Epidermal melanocyte (primary cell): ENCODE data around the gene DAPK1.

ENCODE experiments used
- DNase-seq: peaks from one replicate; pipeline ENCODE4 v3.0.0; 2011; ENCODE audit warnings: low spot score; ENCODE audit not compliant: insufficient read length

The DAPK1 gene

DNA sequence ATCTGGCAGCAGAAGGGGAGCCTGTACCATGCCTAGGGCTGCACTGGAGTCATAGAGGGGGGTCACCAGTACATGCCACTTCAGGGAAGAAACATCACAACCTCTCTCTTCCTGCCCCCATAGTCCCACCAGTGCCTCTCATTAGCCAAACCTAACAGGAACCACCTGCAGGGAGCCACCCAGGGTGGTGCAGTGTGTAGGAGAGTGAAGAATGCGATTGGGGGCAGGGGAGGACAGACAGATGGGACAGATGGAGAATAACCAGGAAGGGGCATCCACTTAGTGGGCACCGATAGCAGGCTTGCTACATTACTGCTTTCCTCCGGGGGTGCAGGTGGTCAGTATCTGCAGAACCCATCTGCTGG lies 19.2 kb downstream of the DAPK1 start:
- DNase-seq, result no peak

DNA sequence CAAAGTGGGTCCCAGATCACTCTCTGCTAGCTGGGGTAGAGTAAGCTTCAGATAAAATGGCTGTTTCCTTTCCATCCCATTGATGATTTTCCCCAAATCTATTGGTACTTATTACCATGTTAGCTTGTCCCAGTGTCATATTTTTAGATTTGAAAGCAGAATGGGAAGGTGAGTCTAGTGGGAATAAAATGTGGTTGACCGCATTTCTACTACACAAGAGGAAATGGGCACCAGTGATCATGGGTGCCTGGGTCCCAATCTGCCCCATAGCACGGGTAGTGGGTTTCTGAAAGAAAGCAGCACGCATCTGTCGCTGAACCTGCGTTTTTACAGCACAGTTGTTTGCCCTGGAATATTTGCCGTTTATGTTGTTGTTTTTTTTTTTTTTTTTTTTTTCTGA lies 20.1 kb downstream of the DAPK1 start:
- no peak for DNase-seq

DNA sequence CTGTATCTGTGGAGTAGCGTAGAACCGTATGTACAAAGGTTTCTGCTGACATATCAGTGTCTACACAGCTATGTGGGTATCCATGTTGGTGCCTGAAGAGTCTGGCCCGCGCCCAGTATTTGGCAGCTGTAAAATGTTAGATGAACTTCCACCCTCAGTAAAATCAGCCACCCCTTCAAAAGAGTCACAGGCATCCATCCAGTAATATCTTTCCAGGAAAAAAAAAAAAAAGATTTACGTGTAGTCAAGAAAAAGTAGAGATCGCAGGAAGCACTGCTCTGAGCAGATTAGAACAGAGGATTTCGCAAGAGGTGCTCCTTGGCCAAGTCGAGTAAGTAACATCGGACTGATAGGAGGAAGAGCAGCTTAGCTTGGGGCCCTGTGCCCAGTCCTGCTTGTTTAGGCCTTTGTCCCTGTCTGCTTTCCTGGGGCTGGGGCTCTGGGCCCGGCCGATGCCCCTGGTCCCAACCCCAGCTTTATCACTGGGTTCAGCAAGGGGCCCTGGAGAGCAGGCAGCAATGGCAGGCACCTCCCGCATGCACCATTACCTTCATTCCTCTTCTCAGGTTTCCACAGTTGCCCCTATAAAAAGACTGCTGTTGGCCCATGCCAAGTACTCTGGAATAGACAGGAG lies 21.2 kb downstream of the DAPK1 start:
- DNase-seq, result no peak

DNA sequence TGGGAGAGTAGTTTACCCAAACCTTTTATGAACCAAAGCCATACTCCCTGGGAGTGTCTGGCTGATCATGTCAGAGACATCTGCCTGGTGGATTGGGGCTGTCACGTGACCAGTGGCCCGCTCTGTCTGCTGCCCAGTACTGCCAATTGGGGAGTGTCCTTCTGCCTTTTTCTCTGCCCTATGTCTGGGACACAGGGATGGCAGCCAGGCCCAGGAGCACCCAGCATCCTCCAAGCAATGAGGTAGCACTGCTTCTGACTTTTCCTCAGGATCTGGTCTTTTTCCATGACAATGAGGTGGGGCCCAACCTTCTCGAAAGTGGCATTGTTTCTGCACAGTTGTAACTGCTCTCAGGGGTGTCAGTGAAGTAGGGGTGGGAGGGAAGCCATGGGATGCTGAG lies 21.8 kb downstream of the DAPK1 start:
- no peak for DNase-seq

DNA sequence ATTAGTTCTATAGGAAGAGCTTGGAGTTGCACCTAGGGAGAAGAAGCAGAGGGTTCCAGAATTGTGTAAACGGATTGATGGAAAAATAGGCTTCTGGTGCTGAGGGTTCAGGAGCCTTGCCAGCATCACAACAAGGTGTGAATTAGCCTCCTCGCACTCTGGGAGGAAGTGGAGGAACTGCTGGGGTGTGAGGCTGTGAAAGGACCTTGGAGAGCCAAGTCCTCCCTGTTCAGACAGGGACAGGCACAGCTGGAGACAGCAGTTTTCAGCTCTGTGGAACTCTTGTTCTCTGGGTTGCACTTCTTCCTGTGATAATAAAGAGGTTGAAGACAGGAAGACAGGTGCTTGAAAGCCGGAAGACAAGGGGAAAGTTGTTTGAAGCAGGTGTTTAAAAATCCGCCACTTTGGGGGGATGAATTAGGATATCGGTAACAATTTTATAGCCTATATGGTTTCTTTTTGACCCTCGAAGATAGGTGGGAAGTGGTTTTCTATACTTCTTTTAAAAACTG lies 22.6 kb downstream of the DAPK1 start:
- no peak for DNase-seq

DNA sequence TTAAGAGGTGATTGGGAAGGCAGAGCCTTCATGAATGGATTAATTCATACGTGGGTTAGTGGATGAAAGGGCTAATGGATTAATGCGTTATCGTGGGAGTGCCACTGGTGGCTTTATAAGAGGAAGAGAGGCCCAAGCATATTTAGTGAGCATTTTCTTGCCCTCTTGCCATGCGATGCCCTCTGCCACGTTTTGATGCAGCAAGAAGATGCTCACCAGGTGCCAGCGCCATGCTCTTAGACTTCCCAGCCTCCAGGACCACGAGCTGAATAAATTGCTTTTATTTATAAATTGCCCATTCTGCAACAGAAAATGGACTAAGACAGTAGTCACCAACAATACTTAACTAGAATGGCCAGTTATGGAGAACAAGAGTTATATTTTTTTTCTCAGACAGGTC lies 24.2 kb downstream of the DAPK1 start:
- DNase-seq, result no peak

DNA sequence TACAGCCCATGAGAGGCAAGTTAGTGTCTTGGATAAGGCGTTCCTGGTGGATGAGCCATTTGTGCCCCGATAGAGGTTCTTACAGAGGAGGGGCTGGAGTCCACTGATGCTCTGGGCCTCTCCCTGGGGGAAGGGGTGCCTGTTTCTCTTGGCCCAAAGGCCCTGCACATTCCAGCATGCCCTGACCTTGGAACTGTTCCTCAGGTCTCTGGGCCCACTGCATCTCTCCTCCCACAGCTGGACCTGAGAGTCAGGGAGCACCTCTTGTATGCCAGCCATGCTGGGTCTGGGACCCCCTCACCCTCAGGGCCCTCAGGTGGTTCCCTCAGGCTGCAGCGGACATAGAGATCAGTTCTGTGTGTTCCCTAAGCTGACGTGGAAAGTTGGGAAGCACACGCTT lies 26.4 kb downstream of the DAPK1 start:
- DNase-seq, result no peak

DNA sequence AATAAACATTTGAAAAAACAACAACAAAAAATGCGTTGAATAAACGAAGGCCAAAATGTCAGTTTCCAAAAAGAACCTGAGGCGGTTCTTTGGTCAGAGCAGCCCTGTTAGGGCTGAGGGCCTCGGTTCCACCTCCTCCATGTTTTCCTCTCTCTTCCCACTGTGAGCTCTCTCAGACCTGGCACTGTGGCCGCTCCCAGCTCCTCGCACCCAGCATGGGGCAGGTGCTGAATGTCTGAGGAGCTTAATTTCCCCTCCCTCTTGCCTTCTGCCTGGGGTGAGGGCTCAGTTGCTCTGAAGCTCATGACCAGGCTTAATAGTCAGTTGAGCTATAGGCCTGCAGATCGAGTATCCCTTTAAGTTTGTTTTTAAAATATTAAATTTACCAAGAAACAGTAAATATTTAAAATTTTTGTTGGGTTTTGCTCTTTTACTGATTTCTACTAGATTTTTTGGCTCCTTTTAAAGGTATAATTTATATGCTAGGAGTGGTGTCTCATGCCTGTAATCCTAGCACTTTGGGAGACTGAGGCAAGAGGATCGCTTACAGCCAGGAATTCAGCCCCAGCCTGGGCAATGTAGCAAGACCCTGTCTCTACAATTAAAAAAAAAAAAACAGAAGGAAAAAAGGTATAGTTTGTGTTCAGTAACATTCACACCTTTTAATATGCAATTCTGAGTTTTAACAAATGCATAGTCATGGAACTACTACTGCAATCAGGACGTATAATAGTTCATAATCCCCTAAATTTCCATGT lies 28.1 kb downstream of the DAPK1 start:
- no peak for DNase-seq

DNA sequence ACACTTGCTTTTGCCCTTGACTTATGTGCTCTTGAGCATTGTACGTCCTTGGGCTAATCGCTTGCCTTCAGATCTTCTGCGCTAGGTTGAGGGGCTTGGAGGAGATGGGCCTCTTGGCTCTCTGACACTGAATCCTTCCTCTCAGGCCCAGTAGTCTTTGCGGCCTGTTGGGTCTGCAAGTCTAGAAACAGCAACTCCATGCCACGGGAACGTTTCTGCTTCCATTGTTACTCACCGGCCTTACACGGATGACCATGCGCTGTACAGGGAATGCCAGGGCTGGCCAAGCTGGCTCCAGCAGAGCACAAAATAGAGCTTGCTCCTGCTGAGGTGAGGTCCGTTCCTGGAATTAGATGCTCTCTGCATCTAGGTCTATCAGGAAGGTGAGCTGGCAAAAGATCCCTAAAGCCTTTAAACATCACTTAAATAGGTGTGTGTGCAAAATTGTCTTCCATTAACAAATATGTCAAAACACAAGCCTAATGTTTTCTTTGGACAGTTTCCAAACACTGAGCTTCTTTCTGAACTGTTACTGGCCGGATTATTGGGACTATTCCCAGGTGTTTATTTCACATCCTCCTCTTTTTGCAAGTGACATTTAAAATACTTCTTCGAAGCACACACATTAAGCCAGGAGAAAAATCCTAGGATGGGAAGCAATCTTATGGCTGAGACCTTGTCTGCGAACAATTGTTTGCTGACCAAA lies 29.7 kb downstream of the DAPK1 start:
- no peak for DNase-seq

DNA sequence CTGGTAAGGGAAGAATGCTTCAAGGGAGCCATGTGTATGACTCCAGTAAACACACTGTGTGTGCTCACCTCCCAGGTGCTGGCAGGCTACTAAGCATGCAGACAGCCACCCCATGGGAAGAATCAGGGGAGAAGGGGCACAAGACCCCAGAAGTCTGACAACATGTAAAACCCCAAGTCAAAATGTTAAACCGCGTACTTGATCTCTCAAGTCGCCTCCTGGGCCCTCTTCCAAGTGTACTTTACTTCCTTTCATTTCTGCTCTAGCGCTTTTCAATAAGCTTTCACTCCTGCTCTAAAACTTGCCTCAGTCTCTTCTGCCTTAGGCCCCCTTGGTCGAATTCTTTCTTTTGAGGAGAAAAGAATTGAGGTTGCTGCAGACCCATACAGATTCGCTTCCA lies 31.3 kb downstream of the DAPK1 start:
- DNase-seq, result no peak

DNA sequence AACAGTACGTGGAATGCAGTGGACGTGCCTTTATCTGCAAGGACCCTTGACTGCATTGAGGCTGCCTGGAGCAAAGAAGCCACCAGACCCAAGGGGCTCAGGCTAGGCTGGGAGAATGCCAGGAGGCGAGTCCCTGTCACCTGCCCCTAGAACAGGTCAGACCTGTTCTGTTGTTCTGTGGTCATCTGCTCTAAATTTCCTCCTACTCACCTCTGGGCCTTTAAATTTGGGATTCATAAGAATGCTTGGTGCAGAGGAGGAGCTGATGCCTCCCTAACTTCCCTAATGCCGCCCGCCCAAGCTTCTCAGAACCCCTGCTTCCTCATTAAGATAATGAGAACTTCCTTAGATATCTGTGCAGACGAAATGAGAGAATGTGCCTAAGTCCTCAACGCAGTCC lies 32.0 kb downstream of the DAPK1 start:
- DNase-seq, result no peak

DNA sequence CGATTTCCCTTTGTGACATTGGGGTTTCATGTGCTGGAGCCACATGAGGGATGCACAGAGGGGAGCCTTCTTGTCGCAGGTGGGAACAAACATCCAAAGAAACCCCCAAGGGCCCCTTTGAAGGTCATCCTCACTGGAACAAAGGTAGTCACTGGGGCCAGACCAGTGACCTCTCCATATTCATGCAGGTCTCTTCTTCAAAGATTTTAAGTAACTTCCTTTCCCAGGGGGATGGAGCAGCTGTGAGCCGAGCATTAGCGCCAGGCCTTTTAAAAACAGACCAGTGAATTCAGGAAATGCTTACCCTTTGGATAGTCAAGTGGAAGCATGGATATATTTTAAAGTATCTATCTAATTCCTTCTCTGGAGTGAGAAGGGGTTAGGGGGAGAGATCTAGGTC lies 33.0 kb downstream of the DAPK1 start:
- DNase-seq, result no peak

DNA sequence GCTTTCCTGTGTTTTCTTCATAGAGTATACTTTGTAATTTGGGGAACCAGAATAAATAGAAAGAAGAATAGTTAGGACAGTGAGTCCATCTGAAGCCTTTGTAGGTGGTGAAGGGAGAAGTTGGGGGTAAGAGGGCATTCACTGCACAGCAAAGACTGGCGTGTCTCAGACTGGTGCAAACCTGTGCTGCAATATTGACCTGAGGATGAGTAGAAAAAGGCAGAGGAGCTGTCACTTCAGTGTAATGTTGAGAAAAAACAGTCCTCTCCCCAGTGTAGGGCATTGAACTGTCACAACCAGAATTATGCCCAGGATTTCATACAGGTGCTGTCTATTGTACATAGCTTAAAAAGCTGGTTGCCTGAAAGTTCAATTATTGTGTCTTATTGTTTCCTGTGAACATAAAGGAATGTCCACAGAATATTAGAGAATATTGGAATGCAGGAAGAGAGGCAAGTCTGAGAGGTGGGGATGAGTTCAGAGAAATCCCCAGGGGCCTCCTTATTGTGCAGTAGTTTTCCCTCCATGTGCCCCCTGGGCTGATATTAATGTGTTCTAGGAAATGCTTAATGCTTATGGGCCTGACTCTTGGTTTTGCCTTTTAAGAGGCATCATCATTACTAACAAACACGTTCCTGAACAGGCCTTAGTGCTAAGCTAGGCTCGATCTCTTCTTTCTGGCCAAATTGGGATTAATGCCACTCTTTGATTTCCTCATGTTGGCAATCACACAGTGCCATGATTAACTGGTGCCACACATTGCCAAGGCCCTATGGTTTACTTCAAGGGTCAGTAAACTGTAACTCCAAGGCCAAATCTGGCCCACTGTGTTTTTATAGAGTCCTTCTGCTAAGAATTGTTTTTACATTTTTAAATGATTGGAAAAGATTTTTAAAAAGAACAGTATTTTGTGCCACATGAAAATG lies 34.0 kb downstream of the DAPK1 start:
- no peak for DNase-seq

DNA sequence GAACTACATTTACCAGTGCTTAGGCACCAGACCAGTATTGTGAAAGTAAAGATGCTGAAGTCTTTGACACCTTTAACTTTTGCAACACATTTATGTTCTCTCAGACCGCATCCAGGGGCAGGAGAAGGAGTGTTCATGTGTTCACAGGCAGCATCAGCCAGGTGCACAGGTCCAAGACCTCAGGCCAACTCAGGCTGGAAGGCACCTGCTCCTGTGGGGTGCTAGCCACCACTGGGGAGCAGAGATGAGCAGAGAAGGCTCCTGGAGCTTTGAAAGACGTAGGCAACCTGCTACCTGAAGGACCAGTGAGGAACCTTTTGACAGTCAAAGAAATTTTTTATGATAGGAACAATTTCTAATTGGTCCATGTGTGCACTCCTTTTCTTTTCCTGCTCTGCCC lies 35.6 kb downstream of the DAPK1 start:
- no peak for DNase-seq

DNA sequence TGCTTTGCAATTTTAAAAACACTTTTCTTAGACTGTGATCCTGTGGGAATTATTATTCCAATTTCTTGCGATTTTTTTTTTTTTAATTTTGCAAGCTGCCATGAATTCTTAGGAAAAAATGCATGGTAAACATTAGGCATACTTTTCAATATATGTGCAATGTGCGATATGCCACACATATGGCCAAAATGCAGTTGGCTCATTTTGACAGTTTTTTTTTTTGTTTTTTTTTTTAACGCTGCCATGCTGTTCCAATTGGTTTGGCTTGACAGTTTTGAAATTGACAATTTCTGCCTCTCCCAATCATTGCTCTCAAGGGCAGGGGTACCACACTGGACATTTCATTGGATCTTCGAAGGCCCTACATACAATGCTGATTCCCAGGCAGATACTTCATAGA lies 36.4 kb downstream of the DAPK1 start:
- DNase-seq, result no peak

DNA sequence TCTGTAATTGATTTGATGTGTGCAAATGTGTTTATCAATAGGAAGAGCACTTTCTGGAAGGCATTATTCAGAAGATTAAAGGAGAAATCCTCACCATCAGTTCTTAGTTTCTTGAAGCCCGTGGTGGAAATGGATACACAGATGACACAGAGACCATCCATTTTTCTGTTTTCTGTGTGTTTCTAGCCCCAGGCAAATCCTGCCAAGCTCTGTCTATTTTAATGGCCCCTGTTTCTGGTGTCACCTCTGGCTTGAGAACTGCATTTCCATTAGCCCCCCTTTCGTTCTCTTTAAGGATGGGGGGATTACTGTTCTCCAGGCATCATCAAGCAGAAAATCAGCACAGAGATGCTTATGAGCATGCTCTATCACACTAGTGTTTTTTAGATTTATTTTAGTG lies 37.3 kb downstream of the DAPK1 start:
- DNase-seq, result no peak

DNA sequence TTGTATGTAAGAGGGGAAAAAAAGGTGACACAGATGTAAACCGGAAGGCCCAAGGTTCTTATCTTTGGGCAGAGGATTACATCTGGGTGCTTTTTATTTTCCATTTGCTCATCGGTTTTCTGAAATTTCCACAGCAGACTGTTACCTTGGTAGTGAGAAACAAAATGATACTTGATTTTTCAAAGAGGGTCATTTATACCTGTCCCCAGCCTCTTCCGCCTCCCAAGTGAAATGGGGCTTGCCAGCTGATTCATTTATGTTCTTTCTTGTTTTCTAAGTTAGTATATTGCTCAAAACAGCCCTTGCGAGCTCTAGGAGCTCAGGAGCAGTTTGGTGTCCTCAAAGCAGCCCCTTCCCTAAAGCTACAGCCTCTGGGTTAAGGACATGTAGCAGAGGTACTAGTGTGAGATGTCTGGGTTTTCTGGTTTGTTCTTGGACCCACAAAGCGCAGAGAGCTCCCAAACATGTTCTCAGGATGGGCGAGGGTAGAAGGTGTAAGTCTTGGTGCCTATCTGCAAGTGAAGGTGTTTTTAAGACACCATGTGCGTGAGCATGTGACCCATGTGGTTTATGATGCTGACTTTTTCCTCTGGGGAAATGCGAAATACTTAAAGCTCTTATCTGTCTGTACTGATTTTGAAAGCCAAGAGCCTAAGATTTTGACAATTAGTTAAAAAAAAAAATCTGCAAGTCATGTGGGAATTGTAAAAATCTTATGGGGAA lies 38.3 kb downstream of the DAPK1 start:
- no peak for DNase-seq

DNA sequence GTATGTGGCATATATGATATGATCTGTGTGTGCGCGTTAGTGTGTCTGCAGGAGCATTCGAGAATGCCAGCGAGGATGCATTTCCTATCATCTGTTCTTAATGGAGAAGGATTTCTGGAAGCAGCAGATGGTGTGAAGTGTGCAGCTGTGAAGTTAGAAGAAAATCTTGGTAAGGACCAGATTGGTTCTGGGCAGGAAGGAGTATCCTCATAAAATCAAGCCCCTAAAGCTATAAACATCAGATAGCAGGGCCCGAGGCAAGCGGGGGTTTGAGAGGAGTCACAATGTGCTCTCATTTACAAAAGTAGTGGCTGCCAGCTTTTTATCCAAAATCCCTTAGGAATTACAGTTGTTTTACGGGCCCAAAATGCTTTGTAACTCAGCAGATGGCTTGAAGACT lies 40.0 kb downstream of the DAPK1 start:
- no peak for DNase-seq

DNA sequence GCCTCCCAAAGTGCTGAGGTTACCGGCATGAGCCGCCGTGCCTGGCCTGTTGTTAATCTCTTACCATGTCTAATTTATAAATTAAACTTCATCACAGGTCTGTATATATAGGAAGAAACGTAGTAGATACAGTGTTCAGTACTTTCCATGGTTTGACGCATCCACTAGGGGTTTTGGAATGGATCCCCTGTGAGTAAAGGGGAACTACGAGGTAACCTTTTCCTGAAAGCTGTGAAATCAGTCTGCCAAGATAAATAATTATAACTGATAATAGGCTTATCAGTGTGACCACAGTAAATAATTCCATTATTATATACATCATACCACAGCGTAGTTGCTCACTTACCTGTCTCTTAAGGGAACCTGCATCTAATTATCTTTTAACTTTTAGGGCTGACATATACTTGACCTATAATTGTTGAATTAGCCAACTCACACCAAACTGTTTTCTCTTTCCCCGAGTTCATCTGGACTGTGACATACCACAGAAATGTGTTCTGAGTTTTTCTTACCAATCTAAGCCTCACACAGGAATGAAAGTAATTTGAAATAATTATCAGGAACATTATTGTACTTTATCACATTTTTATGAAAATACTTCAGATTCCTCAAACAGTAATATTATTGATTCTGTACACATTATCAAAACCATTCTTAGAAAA lies 42.9 kb downstream of the DAPK1 start:
- no peak for DNase-seq

DNA sequence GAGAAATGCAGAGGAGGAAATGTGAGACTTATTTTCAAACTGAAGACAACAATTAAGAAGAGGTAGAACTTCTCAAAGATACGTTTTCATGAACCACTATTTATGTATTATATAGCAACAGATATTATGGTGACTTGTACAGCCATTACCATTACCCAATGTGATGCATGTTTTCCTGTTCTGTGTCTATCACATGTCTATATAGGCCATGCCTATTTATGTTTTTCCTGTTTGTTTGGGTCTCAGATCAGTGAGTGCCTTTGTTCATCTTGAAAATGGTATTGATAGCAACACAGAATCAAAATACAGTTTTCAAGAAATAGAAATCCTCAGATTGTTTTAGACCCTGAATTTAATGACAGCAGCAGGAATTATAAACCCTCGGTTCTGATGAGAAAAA lies 44.0 kb downstream of the DAPK1 start:
- no peak for DNase-seq
